Renal cortical epithelial cell (primary cell): Measurements from ENCODE around the gene PDIA3. TPM values are rescaled to one million over a fixed set of nuclear protein-coding genes. Genes with fewer than 3 reads are reported as not detected.
A peak's percentile ranks its signal among the peaks of the same experiment; 100 is the strongest.
"Not testable (repeated sequence)": the region's sequence is repeated elsewhere in the genome, so short reads cannot be mapped to it uniquely, and the experiment has no call there.

Source experiments
- DNase-seq: peaks from one replicate; pipeline ENCODE4 v3.0.0-alpha.2; 2011; ENCODE audit warnings: low read depth
- total RNA-seq: library from RNA; depleted of rRNA; stranded (reverse); fragments of >200 nt; gene quantifications from 2 replicates; pipeline ENCODE4 v1.2.3, GENCODE V29; 2014

PDIA3 gene
- total RNA-seq, 1 donor from 2014 or later = 275 TPM

DNA sequence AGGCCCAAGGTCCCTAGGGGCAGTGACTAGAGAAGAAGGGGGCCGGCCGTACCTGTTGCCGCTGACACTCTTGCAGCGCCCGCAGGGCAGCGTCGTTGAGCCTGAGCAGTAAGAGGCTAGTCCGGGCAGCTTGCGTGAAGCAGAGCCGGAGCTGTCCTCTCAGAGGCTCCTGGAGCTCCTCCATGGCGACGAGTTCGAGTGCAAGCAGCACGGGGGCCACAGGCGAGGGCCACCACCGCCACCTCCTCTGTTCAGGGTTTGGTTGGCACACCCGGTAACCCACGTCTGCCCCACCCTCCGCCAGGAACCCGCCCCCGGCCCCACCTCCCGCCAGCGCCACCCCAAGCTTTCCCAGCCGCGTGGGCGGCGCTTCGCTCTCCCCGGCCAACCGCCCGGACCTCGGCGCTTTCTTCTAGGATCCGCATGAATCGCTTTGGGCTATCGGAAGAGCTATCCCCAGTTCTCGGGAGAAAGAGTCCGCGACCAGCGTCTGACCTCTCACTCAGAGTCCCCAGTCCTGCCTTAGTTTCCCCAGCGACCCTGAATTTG, 30.6 kb downstream of the PDIA3 start, which contains the start of gene ELL3:
TSS of gene ELL3 (minus strand) at position 249 of the 549 bp plus-strand sequence. CDS start at position 184, 65 bp downstream.
- DNase-seq = peak; percentile 57

GRCh38 chr15:43777267-43777914, 31.2 kb downstream of the PDIA3 start:
- DNase-seq = peak; percentile 50

GRCh38 chr15:43779016-43779415, 32.8 kb downstream of the PDIA3 start:
- DNase-seq = no peak

DNA sequence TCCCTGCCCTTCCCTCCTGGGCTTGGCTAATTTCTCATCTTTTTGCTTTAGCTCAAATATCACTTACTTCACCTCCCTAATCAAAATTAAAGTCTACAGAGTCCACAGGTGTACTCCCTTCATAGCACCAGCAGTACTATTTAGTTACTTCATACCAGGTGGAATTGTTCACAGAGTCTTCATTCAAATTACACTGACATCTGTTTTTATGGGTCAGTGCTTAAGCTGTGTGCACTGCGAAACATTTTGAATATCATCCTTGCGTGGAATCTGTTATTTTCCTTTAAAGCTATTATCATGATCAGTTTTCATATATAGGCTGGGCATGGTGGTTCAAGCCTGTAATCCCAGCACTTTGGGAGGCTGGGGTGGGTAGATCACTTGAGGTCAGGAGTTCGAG, 43.2 kb downstream of the PDIA3 start:
- no peak for DNase-seq

DNA sequence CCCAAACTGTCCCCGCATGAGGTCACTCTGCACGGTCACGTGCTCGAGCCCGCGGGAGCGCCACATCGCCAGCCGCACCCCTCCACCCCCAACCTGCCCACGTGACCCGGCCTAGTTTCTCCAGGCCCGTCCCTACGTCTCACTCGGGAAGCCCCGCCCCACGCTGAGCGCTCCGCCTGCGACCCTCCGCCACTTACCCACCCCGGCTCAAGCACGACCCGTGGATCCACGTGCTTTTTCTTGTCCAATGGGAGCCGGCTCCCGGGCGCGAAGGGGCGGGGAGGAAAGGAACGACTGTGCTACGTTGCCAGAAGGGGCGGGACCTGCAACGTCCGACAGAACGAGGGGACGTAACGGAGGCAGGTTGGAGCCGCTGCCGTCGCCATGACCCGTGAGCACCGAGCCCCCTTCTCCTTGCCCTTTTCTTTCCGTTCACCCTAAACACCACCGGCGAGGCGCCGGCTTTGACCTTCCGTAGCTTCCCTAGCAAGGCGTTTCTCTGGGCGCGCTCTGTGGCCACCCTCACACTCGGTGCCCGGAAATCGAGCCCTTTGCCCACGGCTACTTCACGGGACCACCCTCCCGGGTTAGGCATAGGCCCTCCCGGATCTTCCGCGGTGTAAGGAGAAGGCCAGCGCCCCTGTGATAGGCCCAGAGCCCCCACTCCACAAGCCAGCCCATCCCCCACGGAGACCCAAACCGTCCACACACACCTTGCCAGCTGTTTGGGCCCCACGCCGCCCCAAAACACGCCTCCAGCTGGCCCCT, 45.9 kb downstream of the PDIA3 start, which contains the start of gene SERF2:
TSS of gene SERF2 (plus strand) at position 328 of the 768 bp plus-strand sequence. CDS start at position 385, 57 bp downstream.
- peak; percentile 95 for DNase-seq

DNA sequence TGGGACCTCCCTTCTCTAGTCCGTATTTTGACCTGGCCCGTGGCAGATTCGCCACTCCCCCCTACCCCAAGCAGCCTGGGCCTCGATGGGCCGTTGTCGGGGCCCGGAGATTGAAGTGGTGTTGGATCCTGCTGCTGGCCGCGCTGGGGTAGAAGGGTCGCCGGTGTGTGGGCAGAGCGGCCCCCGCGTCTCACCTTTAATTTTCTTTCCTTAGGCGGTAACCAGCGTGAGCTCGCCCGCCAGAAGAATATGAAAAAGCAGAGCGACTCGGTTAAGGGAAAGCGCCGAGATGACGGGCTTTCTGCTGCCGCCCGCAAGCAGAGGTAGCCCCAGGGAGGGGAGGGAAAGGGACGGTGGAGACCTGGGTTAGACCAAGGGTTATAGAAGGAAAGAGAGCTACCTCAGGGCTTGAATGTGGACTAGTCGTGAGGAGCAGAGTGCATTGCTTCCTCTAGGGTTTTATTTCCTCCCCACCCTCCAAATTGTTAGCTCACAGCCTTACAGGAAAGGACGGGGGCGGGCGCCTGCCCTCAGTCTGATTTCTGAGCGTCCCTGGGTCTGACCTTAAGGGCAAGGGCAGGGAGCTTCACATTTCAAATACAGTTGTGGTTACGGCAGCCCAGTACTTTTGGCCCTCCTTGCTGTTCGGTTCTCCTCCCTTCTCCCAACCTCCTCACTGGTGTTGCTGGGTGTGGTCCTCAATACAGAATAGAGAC, 46.7 kb downstream of the PDIA3 start:
- peak; percentile 22 for DNase-seq

GRCh38 chr15:43793647-43794046, 47.4 kb downstream of the PDIA3 start:
- DNase-seq = no peak

DNA sequence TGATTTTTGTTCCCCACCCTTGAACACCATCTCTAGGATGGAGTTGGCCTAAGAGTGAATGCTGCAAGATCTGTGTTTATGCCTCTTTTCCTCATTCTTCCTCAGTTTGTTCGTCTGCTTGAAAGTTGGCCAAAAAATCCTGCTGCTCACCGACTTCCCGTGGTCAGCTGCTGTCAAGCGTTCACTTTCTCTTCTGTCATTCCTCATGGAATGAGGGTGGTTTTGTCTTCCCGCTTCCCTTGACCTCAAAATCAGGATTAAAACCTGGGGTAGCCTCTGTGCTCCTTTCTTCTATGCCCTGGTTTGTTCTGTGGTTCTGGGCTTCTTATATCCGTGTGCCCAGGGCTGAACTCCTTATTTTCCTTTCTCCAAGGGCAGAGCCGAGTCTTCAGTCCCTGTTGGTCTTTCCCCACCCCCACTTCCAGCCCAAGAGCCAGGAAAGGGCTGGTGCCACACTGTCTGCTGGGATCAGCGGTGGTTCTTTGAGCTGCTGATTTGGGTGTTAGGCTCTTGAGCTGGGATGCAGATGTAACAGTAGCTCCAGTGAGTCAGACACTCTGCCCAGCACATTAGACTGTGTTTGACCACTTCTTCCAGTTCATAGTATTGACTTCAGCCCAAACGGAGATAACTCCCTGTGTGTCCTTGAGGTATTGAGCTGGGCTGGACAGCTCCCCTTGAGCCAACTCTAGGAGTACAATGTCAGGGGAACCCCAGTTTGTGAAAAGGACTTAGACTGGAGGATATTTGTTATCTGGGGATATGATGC, 48.2 kb downstream of the PDIA3 start:
- DNase-seq = no peak

DNA sequence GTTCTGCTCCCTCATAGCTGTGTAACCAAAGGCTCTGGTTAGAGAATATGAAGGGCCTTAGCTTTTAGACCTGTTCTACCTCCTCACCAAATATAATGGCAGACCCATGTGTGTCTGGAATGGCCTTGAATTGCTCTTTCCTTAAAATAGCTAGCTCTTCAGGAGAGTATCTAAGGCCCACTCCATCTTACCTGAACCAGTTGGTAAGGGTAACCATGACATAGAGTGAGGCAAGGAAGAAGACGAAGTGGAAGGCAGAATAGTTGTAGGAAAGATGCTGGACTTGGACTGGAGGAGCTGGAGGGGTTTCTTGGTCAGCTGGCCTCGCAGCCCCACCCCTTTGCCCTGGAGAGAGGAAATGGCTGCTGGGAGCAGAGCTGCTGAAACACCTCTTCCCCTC, 49.0 kb downstream of the PDIA3 start:
- no peak for DNase-seq

DNA sequence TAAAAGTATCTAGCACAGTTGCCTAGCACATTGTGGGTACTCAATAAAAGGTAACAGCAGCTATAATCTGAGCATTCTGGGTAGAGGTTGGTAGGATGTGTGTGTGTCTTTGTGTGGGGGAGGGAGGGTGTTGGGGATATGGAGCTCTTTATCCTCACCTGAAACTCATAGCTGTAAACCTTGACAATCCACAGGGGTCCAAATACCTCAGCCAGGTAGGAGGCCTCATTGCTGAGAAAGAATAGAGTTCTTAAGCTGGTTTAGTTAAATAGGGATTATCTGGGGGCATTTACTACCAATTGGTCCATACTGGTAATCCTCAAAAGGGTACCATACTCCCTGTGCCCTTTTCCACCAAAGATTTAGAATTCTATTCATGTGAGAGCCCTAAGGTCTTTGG, 49.8 kb downstream of the PDIA3 start:
- DNase-seq = no peak

DNA sequence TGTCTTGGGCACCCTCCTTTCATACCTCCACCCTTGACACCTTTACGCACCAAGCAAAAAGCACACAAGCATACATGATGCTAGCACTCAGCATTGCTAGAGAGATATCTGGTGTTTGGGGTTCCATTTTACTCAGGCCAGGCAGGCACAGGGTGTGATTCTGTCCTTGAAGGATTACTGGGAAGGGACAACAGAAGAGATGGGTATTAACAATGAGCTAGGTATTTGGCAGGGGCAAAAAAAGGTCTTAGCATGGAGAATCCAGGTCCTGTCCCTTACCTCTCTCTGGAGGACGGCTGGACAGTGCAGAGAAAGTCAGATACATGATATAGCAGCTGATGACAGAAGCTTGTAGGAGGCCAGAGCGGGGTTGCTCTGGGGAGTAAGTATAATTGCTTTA, 50.3 kb downstream of the PDIA3 start:
- DNase-seq = no peak

- DNase-seq = no peak
Observed at GRCh38 chr15:43799209-43799944, 53.1 kb downstream of the PDIA3 start.

GRCh38 chr15:43799945-43800285, 53.7 kb downstream of the PDIA3 start, which contains the start of gene SERINC4:
Gene SERINC4, minus strand, starts transcription at chr15:43800220. Its CDS starts 234 bp downstream, at chr15:43799986.
- DNase-seq = no peak

- peak; percentile 79 for DNase-seq
Observed at GRCh38 chr15:43800286-43801141, 54.3 kb downstream of the PDIA3 start, which contains the start of gene HYPK. Gene HYPK, plus strand, starts transcription at chr15:43800599. Its CDS starts 24 bp downstream, at chr15:43800623.

DNA sequence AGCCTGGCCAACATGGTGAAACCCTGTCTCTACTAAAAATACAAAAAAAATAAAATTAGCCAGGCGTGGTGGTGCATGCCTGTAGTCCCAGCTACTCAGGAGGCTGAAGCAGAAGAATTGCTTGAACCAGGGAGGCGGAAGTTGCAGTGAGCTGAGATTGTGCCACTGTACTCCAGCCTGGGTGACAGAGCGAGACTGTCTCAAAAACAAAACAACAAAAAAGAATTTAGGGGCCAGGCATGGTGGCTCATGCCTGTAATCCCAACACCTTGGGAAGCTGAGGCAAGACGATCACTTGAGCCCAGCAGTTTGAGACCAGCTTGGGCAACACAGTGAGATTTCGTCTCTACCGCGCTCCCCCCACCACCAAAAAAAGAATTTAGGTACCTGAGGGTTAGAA, 56.4 kb downstream of the PDIA3 start:
- not testable (repeated sequence) for DNase-seq

DNA sequence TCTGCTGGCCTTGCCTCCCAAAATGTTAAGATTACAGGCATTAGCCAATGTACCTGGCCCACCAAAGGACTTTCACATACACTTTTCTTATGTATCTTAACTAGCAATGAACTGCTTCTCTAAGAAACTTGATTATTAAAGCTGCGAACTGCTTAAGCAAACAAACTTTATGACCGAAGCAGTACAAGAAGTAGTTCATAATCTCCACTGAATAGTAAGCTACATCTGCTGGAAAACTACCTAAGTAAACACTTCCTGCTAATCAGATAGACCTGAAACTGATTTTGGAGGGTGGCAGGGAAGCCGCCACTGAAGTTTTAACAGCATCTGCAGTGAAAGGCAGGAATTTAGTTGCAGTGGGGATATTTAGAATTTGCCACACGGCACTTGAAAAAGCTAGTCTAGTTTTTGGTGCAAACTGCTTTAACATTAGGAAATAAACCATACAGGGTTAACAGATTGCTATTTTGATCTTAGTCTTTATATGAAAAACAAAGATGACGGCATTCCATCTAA, 62.3 kb downstream of the PDIA3 start:
- DNase-seq = no peak

DNA sequence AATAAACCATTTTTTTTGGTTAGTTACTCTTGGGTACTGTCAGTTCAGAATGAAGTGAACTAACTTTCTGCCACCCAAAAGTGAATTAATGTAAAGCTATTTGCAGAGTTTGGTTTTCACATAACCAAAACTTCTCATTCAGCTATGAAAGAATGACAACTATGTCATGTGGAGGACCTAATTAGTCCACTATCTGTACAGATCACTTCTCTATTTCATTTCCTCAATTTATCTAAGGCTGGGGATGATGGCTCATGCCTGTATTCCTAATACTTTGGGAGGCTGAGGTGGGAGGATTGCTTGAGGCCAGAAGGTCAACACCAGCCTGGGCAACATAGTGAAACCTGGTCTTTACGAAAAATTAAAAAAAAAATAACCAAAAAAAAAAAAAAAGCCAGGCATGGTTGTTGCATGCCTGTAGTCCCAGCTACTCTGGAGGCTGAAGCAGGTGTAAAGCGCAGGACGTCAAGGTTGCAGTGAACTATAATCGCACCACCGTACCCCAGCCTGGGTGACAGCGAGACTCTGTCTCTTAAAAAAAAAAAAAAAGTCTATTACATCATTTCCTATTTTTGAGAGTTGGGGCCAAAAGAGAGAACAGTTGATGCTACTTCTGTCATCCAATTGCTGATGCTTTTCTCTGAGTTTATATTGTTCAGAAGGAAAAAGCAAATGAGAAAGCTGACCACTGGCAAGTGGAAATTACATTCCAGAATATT, 62.9 kb downstream of the PDIA3 start:
- no peak for DNase-seq

GRCh38 chr15:43815064-43815463, 68.8 kb downstream of the PDIA3 start:
- not testable (repeated sequence) for DNase-seq

GRCh38 chr15:43821505-43821904, 75.3 kb downstream of the PDIA3 start:
- DNase-seq = no peak
